SU-DHL-6 (cell line): ENCODE results near the gene OR5K1.

Experiments used
- H2AFZ ChIP-seq: fragments of 200-600 bp; sonication (generic); 2 replicates; pipeline ENCODE4 v1.6.1; 2014; ENCODE audit warnings: low read depth, mild to moderate bottlenecking, moderate library complexity, mixed read lengths, antibody characterized with exemption, low read length; ENCODE audit not compliant: severe bottlenecking
- H3F3A ChIP-seq: fragments of 200-600 bp; shearing (Covaris generic); 2 replicates; pipeline ENCODE4 v1.6.0; 2016; ENCODE audit warnings: antibody characterized with exemption, mild to moderate bottlenecking; ENCODE audit not compliant: insufficient read depth
- H3K27ac ChIP-seq: fragments of 200-600 bp; sonication (generic); 2 replicates; pipeline ENCODE4 v1.5.1; 2016; ENCODE audit warnings: low read depth, mild to moderate bottlenecking, low read length, moderate library complexity, mixed read lengths
- H3K27me3 ChIP-seq: fragments of 200-600 bp; sonication (generic), shearing (Covaris generic); 2 replicates; pipeline ENCODE4 v1.6.0; 2014; ENCODE audit warnings: mild to moderate bottlenecking, low read length
- H3K36me3 ChIP-seq: fragments of 200-600 bp; sonication (generic); 2 replicates; pipeline ENCODE4 v1.6.1; 2014; ENCODE audit warnings: mild to moderate bottlenecking, low read length, mixed read lengths
- H3K4me2 ChIP-seq: fragments of 300-600, 200-600 bp; shearing (Covaris generic), sonication (generic); 2 replicates; pipeline ENCODE4 v1.6.0; 2014; ENCODE audit warnings: low read length, low read depth, mild to moderate bottlenecking; ENCODE audit not compliant: poor library complexity, severe bottlenecking
- H3K4me3 ChIP-seq: fragments of 200-600 bp; sonication (generic); 2 replicates; pipeline ENCODE4 v1.5.1; 2014; ENCODE audit warnings: antibody characterized with exemption, low read length, mild to moderate bottlenecking, mixed read lengths; ENCODE audit not compliant: insufficient read depth, poor library complexity, severe bottlenecking
- H3K79me2 ChIP-seq: fragments of 200-600 bp; sonication (generic); 2 replicates; pipeline ENCODE4 v1.6.1; 2014; ENCODE audit warnings: mild to moderate bottlenecking, low read length, moderate library complexity; ENCODE audit not compliant: insufficient read depth
- H3K9ac ChIP-seq: fragments of 200-600 bp; sonication (generic); 2 replicates; pipeline ENCODE4 v1.7.0; 2014; ENCODE audit warnings: mild to moderate bottlenecking, low read length
- H3K9me2 ChIP-seq: fragments of 200-600 bp; sonication (generic); replicated peaks from 2 replicates; pipeline ENCODE4 v1.6.1; 2014; ENCODE audit warnings: low read length; ENCODE audit not compliant: insufficient read depth
- H3K9me3 ChIP-seq: fragments of 200-600 bp; sonication (generic); 2 replicates; pipeline ENCODE4 v1.6.1; 2014; ENCODE audit warnings: low read length, mixed read lengths; ENCODE audit not compliant: insufficient read depth
- H4K20me1 ChIP-seq: fragments of 200-600 bp; sonication (generic); 2 replicates; pipeline ENCODE4 v1.6.1; 2014; ENCODE audit warnings: low read depth, mild to moderate bottlenecking, antibody characterized with exemption, low read length, moderate library complexity, mixed read lengths
- CTCF ChIP-seq: fragments of 200-600 bp; sonication (generic); IDR thresholded peaks from one replicate; pipeline ENCODE4 v1.5.1; 2017; ENCODE audit warnings: antibody characterized with exemption, mild to moderate bottlenecking, low read length, moderate library complexity; ENCODE audit not compliant: insufficient read depth, poor library complexity, severe bottlenecking
- EZH2phosphoT487 ChIP-seq: fragments of 200-600 bp; sonication (generic), shearing (Covaris generic); conservative IDR thresholded peaks from 2 replicates; pipeline ENCODE4 v1.6.1; 2018; ENCODE audit warnings: mild to moderate bottlenecking, antibody characterized with exemption, low read length, moderate library complexity, mixed read lengths

Gene OR5K1

GRCh38 chr3:98460220-98460619, 2.8 kb upstream of the OR5K1 start:
- no peak overlapping the region for H3K9ac ChIP-seq
- H4K20me1 ChIP-seq, result no peaks in the 10 kb centered on the region
- no peaks in the 10 kb centered on the region for H3F3A ChIP-seq
- H3K79me2 ChIP-seq, result no peaks in the 10 kb centered on the region
- H3K27ac ChIP-seq, result no peak overlapping the region
- no peaks in the 10 kb centered on the region for H3K9me2 ChIP-seq
- H3K36me3 ChIP-seq, result no peaks in the 10 kb centered on the region
- TF ChIP-seq EZH2phosphoT487 (no peak), CTCF (no peak)
- no peak overlapping the region for H3K4me2 ChIP-seq
- no peaks in the 10 kb centered on the region for H3K27me3 ChIP-seq
- no peak overlapping the region for H2AFZ ChIP-seq
- no peaks in the 10 kb centered on the region for H3K9me3 ChIP-seq
- no peak overlapping the region for H3K4me3 ChIP-seq

GRCh38 chr3:98482717-98483482, 19.9 kb downstream of the OR5K1 start:
- no peak overlapping the region for H3K27ac ChIP-seq
- no peaks in the 10 kb centered on the region for H4K20me1 ChIP-seq
- H3K4me3 ChIP-seq, result no peak overlapping the region
- no peak overlapping the region for H2AFZ ChIP-seq
- TF ChIP-seq CTCF (no peak), EZH2phosphoT487 (no peak)
- no peaks in the 10 kb centered on the region for H3K79me2 ChIP-seq
- H3K36me3 ChIP-seq, result no peaks in the 10 kb centered on the region
- no peaks in the 10 kb centered on the region for H3K9me2 ChIP-seq
- no peaks in the 10 kb centered on the region for H3F3A ChIP-seq
- H3K4me2 ChIP-seq, result no peak overlapping the region
- no peak overlapping the region for H3K9ac ChIP-seq
- no peaks in the 10 kb centered on the region for H3K27me3 ChIP-seq
- H3K9me3 ChIP-seq, result no peaks in the 10 kb centered on the region

DNA sequence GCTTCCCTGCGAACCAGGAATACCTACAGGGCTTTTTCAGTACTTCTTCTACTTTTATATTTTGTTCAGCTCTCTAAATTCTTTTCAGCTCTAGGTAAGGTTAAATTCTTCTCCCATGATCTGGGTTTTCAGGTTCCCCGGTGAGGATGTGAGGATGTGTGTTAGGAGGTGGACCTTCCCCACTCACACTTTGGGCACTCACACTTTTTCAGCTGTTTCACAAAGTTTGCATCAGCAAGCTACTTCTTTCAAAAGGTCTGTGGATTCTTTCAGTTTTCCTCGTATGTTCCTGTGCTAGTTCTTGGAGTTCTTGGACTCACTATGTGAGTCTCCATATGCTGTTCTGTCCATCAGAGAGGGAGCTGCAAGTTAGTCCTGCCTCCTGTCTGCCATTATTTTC, 20.6 kb downstream of the OR5K1 start:
- H3K9me2 ChIP-seq, result no peaks in the 10 kb centered on the region
- TF ChIP-seq EZH2phosphoT487, result no peak
- TF ChIP-seq CTCF, result no peak
- H3F3A ChIP-seq, result no peaks in the 10 kb centered on the region
- H3K27me3 ChIP-seq, result no peaks in the 10 kb centered on the region
- no peaks in the 10 kb centered on the region for H3K36me3 ChIP-seq
- H3K9me3 ChIP-seq, result no peaks in the 10 kb centered on the region
- H4K20me1 ChIP-seq, result no peaks in the 10 kb centered on the region
- no peak overlapping the region for H3K4me3 ChIP-seq
- no peak overlapping the region for H3K9ac ChIP-seq
- H3K79me2 ChIP-seq, result no peaks in the 10 kb centered on the region
- H3K27ac ChIP-seq, result no peak overlapping the region
- no peak overlapping the region for H3K4me2 ChIP-seq
- no peak overlapping the region for H2AFZ ChIP-seq
